Right lobe of liver (tissue), 4 donors: Measurements from ENCODE around the gene AP3S2.

Experiments
- CTCF ChIP-seq, 4 donors: fragments of 200-600 bp in 3 of 4; fragments of 450-650 bp in 1 of 4; IDR thresholded peaks; one replicate each; pipeline versions ENCODE4 v1.5.1 to v1.8.0; 2016 to 2022; ENCODE audit warnings: antibody characterized with exemption in 4 of 4, mild to moderate bottlenecking in 2 of 4
- POLR2A ChIP-seq: fragments of 450-650 bp; IDR thresholded peaks from one replicate; pipeline ENCODE4 v1.6.1; 2017; ENCODE audit warnings: antibody characterized with exemption, mild to moderate bottlenecking
- donor health status: DM: no; HTN: no; CAD: no.
- donor health status: DM: no; HTN: no; CAD: no.
- donor health status: DM: no; HTN: yes; CAD: no.

DNA sequence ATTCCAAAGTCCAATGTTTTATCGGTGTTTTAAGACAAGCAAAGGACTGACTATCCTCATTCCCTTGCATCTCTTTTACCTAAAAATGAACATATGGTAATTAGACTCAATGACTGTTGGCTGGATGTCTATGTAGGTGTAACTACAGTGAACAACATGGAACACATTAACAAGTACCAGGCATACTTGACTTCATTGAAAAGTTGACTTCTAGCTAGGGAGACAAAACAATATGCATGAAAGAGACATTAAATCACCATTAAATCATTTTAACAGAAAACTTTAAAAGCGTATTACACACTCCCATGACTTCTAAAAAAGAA lies 44.9 kb downstream of the AP3S2 start:
- no peak for TF ChIP-seq CTCF (IDR thresholded peaks at IDR 0.05)
- TF ChIP-seq POLR2A: no peak
